ENCODE data around the gene PCDH17. TPM values are rescaled to one million over a fixed set of nuclear protein-coding genes. Genes with fewer than 3 reads are reported as not detected.

PCDH17 gene
- total RNA-seq, 1 donor from 2014 or later: 36.0 TPM

DNA sequence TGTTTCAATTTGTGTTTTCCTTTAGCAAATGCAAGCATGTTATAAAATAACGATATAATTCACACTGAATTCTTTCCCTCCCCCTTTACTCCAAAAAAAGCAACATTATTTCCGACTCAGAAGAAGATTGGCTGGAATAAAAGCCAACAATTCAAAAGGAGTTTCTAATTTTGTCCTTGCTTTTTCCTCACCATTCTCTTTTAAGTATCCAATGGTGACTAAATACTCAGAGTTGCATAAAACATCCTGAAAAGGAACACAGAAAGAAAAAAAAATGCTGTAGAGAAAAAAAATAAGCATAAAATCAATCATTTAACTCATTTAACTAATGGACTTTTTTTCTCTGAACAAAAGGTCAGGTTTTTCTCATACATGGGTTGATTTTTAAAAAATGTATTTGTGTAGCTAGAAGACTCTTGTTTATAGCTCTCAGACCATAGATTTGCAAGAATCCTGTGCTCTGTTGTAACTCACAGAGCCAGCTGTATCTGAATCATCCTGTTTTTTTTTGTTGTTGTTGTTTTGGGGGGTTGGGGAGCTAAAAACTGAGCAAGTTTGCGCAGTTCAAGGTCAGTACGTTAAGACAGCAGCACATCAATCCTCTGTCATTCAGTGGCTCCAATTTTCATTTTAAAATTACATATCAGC, 108.1 kb downstream of the PCDH17 start:
- intact Hi-C loops (cut with DNase I): no loop called here
- Histone ChIP-seq H3K4me3 (no peak overlapping the region), H3K4me1 (no peaks in the 10 kb centered on the region), H3K36me3 (no peaks in the 10 kb centered on the region), H3K27me3 (no peaks in the 10 kb centered on the region), H3K9me3 (no peaks in the 10 kb centered on the region), H3K27ac (no peak overlapping the region)
- TF ChIP-seq, protein P1, sequence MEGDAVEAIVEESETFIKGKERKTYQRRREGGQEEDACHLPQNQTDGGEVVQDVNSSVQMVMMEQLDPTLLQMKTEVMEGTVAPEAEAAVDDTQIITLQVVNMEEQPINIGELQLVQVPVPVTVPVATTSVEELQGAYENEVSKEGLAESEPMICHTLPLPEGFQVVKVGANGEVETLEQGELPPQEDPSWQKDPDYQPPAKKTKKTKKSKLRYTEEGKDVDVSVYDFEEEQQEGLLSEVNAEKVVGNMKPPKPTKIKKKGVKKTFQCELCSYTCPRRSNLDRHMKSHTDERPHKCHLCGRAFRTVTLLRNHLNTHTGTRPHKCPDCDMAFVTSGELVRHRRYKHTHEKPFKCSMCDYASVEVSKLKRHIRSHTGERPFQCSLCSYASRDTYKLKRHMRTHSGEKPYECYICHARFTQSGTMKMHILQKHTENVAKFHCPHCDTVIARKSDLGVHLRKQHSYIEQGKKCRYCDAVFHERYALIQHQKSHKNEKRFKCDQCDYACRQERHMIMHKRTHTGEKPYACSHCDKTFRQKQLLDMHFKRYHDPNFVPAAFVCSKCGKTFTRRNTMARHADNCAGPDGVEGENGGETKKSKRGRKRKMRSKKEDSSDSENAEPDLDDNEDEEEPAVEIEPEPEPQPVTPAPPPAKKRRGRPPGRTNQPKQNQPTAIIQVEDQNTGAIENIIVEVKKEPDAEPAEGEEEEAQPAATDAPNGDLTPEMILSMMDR (IDR thresholded peaks at IDR 0.05): no peak
- no peak for DNase-seq (ENCODE audit: low spot score in 2 of 2)

GRCh38 chr13:57740719-57741118, 109.2 kb downstream of the PCDH17 start:
- H3K27me3 ChIP-seq: no peaks in the 10 kb centered on the region
- H3K36me3 ChIP-seq: no peaks in the 10 kb centered on the region
- TF ChIP-seq, protein P1 (IDR thresholded peaks at IDR 0.05): no peak
- DNase-seq (ENCODE audit: low spot score in 2 of 2): no peak
- H3K9me3 ChIP-seq: no peaks in the 10 kb centered on the region
- intact Hi-C loops (cut with DNase I): no loop called here
- no peaks in the 10 kb centered on the region for H3K4me1 ChIP-seq
- H3K27ac ChIP-seq: no peak overlapping the region
- no peak overlapping the region for H3K4me3 ChIP-seq

- no peaks in the 10 kb centered on the region for H3K9me3 ChIP-seq
- H3K27ac ChIP-seq: no peak overlapping the region
- H3K36me3 ChIP-seq: no peaks in the 10 kb centered on the region
- TF ChIP-seq, protein P1 (IDR thresholded peaks at IDR 0.05): no peak
- H3K4me1 ChIP-seq: no peaks in the 10 kb centered on the region
- H3K27me3 ChIP-seq: no peaks in the 10 kb centered on the region
- intact Hi-C loops (cut with DNase I): no loop called here
- no peak for DNase-seq (ENCODE audit: low spot score in 2 of 2)
- no peak overlapping the region for H3K4me3 ChIP-seq
Observed at GRCh38 chr13:57748096-57748495, 116.6 kb downstream of the PCDH17 start.

GRCh38 chr13:57760951-57761350, 129.4 kb downstream of the PCDH17 start:
- H3K27ac ChIP-seq: no peak overlapping the region
- TF ChIP-seq, protein P1 (IDR thresholded peaks at IDR 0.05): no peak
- H3K27me3 ChIP-seq: no peaks in the 10 kb centered on the region
- intact Hi-C loops (cut with DNase I): no loop called here
- DNase-seq (ENCODE audit: low spot score in 2 of 2): no peak
- H3K9me3 ChIP-seq: no peaks in the 10 kb centered on the region
- no peaks in the 10 kb centered on the region for H3K36me3 ChIP-seq
- H3K4me1 ChIP-seq: no peaks in the 10 kb centered on the region
- no peak overlapping the region for H3K4me3 ChIP-seq

DNA sequence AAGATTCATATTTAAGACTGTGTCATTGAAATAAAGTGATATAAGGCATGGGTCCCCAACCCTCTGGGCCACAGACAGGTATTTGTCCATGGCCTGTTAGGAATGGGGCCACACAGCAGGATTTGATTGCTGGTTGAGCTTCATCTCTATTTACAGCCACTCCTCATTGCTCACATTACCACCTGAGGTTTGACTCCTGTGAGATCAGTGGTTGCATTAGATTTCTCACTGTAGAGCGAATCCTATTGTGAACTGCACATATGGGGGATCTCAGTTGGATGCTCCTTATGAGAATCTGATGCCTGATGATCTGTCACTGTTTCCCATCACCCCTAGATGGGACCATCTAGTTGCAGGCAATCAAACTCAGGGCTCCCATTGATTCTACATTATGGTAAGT, 132.1 kb downstream of the PCDH17 start:
- Histone ChIP-seq H3K27ac (no peak overlapping the region), H3K9me3 (no peaks in the 10 kb centered on the region), H3K36me3 (no peaks in the 10 kb centered on the region), H3K27me3 (no peaks in the 10 kb centered on the region), H3K4me1 (no peaks in the 10 kb centered on the region), H3K4me3 (no peak overlapping the region)
- DNase-seq (ENCODE audit: low spot score in 2 of 2): no peak
- intact Hi-C loops (cut with DNase I): no loop called here
- TF ChIP-seq, protein P1 (IDR thresholded peaks at IDR 0.05): no peak
